GM19023 (cell line): ENCODE results near the gene SFXN1.

Source experiments
- ATAC-seq: cut with Tn5 transposase; IDR thresholded peaks from one replicate; pipeline ENCODE4 v1.9.1; 2021; ENCODE audit warnings: mild to moderate bottlenecking, moderate library complexity; ENCODE audit not compliant: unreplicated experiment

SFXN1 gene

DNA sequence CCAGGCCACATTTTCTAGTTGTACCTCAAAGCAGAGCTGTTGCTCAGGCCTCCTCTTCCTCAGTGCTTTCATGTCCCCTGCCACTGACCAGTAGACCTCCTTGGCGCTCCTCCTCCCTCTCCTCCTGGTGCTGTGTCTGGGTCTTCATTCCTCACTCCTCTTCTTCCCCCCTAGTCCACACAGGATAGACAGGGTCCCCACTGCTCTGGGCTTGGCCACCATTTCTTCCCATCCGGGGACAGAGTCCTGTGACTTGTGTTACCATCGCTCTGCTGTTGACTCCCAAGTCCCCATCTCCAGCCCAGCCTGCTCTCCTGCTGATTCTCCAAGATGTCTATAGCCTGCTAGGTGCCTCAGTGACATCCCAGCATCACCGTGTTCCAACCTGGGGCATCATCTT is 91.3 kb downstream of the SFXN1 start:
- no peak for ATAC-seq

DNA sequence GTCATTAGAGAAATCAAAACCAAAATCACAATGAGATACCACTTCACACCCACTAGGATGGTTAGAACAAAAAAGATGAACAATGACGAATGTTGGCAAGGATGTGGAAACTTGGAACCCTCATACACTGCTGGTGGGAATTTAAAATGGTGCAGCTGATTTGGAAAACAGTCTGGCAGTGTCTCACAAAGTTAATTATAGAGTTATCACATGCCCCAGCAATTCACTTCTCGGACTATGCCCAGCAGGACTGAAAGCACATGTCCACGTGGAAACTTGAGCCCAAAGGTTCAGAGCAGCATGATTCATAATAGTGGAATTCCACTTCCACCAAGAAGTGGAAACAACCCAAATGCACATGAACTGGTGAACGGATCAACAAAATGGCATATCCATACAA is 94.5 kb downstream of the SFXN1 start:
- no peak for ATAC-seq

GRCh38 chr5:175573493-175574269 is 95.3 kb downstream of the SFXN1 start:
- no peak for ATAC-seq

GRCh38 chr5:175575301-175575700 is 96.9 kb downstream of the SFXN1 start:
- ATAC-seq, result no peak

GRCh38 chr5:175576096-175576495 is 97.7 kb downstream of the SFXN1 start:
- no peak for ATAC-seq

DNA sequence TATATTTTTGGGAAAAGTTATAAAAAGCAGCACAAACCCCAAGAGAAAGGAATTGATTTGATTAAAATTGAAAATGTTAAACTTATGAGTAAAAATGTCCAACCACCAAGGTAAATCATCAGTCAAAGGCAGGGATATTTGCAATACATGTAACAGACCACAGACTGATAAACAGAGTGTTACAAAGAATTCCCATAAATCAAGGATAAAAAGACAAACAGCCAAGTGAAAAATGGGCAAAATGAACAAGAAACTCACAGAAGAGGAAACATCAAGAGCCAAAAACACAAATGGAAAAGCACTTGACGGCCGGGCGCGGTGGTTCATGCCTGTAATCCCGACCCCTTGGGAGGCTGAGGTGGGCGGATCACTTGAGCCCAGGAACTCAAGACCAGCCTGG is 98.2 kb downstream of the SFXN1 start:
- no peak for ATAC-seq
